ENCODE results near the gene TMED8.

Gene TMED8

GRCh38 chr14:77316872-77317301, 60.0 kb downstream of the TMED8 start:
- no peaks in the 10 kb centered on the region for H3K36me3 ChIP-seq (ENCODE audit: control insufficient read depth in 2 of 2, insufficient read depth in 1 of 2, low read length in 2 of 2)
- ChIA-PET POLR2A (interaction anchor here (0.6 to 1.9 kb wide), 4 partner anchors 9 to 173 kb away, joined by 3 to 7 read pairs (median 6); partner anchors contain the start of genes SAMD15 and TMED8), CTCF (interaction anchor here (0.6 to 6.8 kb wide), 16 partner anchors 14 to 444 kb away, joined by 3 to 293 read pairs (median 6); partner anchors contain the start of genes SAMD15 and TMED8)
- no peaks in the 10 kb centered on the region for H3K9me3 ChIP-seq (ENCODE audit: control insufficient read depth, insufficient read depth, low read depth, low read length)
- no peak overlapping the region for H3K4me3 ChIP-seq (ENCODE audit: low read depth, low read length)
- peaks cover 31% of the 10 kb centered on the region for H3K4me1 ChIP-seq (ENCODE audit: control insufficient read depth, insufficient read depth, low read length)
- TF ChIP-seq MEIS1 (CRISPR knock-in tag; IDR thresholded peaks at IDR 0.05; ENCODE audit: borderline replicate concordance) (no peak), ZNF169 (tag by site-specific recombination; IDR thresholded peaks at IDR 0.05) (no peak), ZNF148 (tag by site-specific recombination; IDR thresholded peaks at IDR 0.05; ENCODE audit: borderline replicate concordance) (no peak), HOXC10 (CRISPR knock-in tag; IDR thresholded peaks at IDR 0.05) (no peak), ZNF600 (tag by site-specific recombination; IDR thresholded peaks at IDR 0.05) (peak; percentile 21; the same call in 1 of the 2 replicates)
- no peak overlapping the region; the same call in 1 of the 2 replicates for H3K27ac ChIP-seq (ENCODE audit: extremely low read depth, low read depth, low read length)

- Histone ChIP-seq H3K27ac (ENCODE audit: extremely low read depth, low read depth, low read length) (no peak overlapping the region), H3K4me1 (ENCODE audit: control insufficient read depth, insufficient read depth, low read length) (peaks cover 31% of the 10 kb centered on the region), H3K9me3 (ENCODE audit: control insufficient read depth, insufficient read depth, low read depth, low read length) (no peaks in the 10 kb centered on the region), H3K4me3 (ENCODE audit: low read depth, low read length) (no peak overlapping the region), H3K36me3 (ENCODE audit: control insufficient read depth in 2 of 2, insufficient read depth in 1 of 2, low read length in 2 of 2) (no peaks in the 10 kb centered on the region)
- POLR2A ChIA-PET, result interaction anchor here (0.6 to 1.9 kb wide), 8 partner anchors 9 to 173 kb away, joined by 3 to 15 read pairs (median 4); partner anchors contain the start of genes SAMD15 and TMED8
- TF ChIP-seq ZNF513 (tag by site-specific recombination; IDR thresholded peaks at IDR 0.05), result no peak
- TF ChIP-seq PRDM2 (tag by site-specific recombination; IDR thresholded peaks at IDR 0.05; ENCODE audit: borderline replicate concordance), result no peak
- no peak for TF ChIP-seq ZBTB20 (tag by site-specific recombination; IDR thresholded peaks at IDR 0.05)
- CTCF ChIA-PET, result interaction anchor here (0.5 to 6.8 kb wide), 36 partner anchors 8 to 728 kb away, joined by 3 to 293 read pairs (median 4); partner anchors contain the start of genes SAMD15 and TMED8
These were observed 60.7 kb downstream of the TMED8 start for GRCh38 chr14:77316195-77316505.
